22Rv1 (cell line): ENCODE data around the gene SETD2.

Experiments
- H3K27ac ChIP-seq: fragments of 450-650 bp; 2 replicates; pipeline ENCODE4 v1.5.1; 2017
- ZFX ChIP-seq: fragments of 450-650 bp; IDR thresholded peaks from 2 replicates; pipeline ENCODE4 v1.6.1; 2017; ENCODE audit warnings: antibody characterized with exemption, borderline replicate concordance
- TF ChIP-seq, protein P1 (sequence below): fragments of 450-650 bp; IDR thresholded peaks from 2 replicates; pipeline ENCODE4 v1.5.1; 2017; ENCODE audit warnings: mild to moderate bottlenecking

The SETD2 gene

DNA sequence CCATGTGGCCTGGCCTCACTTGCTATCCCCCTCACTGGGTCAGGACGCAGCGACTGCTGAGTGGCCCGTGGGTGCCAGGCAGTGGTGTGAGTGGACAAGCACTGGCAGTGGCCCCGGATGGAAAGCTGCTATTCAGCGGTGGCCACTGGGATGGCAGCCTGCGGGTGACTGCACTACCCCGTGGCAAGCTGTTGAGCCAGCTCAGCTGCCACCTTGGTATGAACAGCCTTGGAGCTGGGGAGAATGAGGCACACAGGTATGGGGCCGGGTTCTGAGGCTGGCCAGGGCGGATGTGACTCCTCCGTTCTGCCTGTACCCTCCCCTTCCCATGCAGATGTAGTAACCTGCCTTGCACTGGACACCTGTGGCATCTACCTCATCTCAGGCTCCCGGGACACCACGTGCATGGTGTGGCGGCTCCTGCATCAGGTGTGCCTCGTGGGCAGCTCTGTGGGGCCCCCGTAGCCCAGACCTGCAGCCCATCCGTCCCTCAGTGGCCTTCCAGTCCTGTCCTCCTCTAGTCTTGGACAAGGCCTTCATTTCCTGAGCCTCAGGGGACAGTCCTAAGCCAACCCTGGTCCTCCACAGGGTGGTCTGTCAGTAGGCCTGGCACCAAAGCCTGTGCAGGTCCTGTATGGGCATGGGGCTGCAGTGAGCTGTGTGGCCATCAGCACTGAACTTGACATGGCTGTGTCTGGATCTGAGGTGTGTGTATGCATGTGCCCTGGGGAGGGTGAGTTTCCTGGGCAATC, 156.3 kb downstream of the SETD2 start:
- no peak overlapping the region for H3K27ac ChIP-seq
- TF ChIP-seq, protein P1, sequence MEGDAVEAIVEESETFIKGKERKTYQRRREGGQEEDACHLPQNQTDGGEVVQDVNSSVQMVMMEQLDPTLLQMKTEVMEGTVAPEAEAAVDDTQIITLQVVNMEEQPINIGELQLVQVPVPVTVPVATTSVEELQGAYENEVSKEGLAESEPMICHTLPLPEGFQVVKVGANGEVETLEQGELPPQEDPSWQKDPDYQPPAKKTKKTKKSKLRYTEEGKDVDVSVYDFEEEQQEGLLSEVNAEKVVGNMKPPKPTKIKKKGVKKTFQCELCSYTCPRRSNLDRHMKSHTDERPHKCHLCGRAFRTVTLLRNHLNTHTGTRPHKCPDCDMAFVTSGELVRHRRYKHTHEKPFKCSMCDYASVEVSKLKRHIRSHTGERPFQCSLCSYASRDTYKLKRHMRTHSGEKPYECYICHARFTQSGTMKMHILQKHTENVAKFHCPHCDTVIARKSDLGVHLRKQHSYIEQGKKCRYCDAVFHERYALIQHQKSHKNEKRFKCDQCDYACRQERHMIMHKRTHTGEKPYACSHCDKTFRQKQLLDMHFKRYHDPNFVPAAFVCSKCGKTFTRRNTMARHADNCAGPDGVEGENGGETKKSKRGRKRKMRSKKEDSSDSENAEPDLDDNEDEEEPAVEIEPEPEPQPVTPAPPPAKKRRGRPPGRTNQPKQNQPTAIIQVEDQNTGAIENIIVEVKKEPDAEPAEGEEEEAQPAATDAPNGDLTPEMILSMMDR, result no peak
- no peak for TF ChIP-seq ZFX

DNA sequence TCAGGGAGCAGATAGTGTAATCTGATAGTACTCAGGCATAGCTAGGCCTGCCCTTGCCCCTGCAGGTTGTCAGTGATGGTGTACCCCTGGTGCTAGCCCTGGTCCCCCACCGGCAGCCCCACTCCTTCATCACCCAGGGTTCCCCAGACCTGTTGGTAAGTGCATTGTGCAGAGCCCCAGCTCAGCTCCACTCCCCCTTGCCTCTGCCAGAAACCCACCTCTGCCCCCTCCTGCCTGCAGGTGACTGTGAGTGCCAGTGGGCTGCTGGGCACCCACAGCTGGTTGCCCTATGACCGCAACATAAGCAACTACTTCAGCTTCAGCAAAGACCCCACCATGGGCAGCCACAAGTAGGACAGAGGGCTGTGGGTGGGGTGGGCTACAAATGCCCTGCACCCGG, 156.9 kb downstream of the SETD2 start:
- TF ChIP-seq, protein P1, result no peak
- no peak for TF ChIP-seq ZFX
- no peak overlapping the region for H3K27ac ChIP-seq

DNA sequence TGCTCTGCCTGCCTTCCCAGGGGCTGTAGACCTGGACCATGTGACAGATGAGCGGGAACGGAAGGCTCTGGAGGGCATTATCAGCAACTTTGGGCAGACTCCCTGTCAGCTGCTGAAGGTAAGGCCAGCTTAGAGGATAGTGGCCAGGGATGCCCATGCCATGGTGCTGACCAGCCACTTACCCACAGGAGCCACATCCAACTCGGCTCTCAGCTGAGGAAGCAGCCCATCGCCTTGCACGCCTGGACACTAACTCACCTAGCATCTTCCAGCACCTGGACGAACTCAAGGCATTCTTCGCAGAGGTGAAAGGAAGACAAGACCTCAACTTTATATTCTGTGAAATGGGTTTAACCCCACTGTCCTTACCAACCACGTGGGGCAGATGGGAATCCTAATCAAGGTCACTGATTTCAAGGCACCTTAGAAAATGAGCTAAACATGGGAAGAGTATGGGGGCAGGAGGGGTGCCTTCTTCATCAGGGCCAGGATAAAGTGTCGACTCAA, 157.7 kb downstream of the SETD2 start:
- H3K27ac ChIP-seq, result no peak overlapping the region
- no peak for TF ChIP-seq ZFX
- TF ChIP-seq, protein P1, result no peak

DNA sequence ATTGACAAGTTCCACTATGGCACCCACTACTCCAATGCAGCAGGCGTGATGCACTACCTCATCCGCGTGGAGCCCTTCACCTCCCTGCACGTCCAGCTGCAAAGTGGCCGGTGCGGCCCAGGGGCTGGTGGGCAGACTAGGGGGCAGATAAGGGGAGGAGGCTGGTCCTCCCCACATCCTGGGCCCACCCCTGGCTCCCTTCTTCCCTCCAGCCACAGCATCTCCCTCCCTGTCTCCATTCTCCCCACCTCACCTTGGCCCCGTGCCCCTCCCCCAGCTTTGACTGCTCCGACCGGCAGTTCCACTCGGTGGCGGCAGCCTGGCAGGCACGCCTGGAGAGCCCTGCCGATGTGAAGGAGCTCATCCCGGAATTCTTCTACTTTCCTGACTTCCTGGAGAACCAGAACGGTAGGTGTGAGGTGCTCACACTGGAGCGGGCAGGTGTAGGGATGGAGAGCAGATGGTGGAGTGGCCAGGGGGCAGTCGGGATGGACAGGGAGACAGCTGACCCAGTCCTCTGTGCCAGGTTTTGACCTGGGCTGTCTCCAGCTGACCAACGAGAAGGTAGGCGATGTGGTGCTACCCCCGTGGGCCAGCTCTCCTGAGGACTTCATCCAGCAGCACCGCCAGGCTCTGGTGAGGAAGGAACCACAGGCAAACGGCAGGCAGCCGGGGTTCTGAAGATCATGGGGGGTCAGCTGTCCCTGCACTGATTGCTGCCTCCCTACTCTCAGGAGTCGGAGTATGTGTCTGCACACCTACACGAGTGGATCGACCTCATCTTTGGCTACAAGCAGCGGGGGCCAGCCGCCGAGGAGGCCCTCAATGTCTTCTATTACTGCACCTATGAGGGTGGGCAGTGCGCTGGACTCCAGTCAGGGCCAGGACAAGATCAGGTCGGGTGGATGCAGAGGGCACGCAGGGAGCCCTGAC, 158.4 kb downstream of the SETD2 start:
- no peak overlapping the region for H3K27ac ChIP-seq
- TF ChIP-seq, protein P1, result no peak
- no peak for TF ChIP-seq ZFX

DNA sequence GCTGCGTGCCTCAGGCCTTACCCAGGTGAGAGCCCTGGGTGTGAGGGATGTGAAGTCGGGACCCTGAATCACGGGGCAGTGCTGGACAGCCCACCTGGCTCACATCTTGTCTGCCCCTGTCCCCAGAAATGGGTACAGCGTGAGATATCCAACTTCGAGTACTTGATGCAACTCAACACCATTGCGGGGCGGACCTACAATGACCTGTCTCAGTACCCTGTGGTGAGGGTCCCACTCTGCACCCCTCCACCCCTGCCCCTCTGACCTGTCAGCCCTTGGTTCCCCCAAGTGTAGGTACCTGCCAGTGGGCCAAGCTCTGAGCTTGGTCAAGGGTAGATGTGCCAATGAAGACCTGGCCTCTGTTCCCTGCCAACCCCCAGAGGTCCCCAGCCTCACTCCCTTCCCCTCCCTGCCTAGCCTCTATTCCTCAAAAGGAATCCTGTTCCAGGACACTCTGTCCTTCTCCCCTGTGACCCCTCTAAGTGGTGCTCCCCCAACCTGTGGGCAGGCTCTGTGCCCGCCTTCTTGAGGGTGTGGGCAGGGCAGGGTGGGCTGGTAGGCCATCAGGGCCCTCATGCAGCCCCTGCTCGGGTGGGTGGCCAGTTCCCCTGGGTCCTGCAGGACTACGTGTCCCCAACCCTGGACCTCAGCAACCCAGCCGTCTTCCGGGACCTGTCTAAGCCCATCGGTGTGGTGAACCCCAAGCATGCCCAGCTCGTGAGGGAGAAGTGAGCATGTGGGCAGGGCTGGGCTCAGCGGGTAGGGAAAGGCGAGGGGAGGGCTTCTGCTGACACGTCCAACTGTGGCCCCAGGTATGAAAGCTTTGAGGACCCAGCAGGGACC, 159.3 kb downstream of the SETD2 start:
- TF ChIP-seq ZFX, result no peak
- TF ChIP-seq, protein P1, result no peak

DNA sequence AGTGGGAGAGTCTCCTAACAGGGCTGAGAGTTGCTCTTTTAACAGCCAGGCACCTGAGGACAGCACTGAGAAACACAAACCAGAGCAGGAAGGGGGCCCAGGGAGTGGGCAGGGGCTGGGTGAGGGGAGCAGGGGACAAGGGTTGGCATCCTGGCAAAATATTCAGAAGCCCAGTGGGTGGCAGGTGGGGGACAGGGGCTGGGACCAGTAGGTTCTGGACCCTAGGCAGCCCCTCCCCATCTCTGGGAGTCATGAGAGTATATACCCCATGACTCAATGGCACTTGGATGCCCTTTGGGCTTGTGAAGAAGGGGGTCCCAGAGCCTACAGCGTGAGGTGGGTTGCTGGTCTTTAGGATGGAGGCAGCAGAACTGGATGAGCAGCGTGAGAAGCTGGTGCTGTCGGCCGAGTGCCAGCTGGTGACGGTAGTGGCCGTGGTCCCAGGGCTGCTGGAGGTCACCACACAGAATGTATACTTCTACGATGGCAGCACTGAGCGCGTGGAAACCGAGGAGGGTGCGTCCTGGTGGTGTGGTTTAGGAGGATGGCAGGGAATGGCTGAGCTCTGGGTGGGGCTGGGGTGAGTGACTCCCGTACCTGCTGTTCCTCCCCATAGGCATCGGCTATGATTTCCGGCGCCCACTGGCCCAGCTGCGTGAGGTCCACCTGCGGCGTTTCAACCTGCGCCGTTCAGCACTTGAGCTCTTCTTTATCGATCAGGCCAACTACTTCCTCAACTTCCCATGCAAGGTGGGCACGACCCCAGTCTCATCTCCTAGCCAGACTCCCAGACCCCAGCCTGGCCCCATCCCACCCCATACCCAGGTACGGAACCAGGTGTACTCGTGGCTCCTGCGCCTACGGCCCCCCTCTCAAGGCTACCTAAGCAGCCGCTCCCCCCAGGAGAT, 160.2 kb downstream of the SETD2 start:
- H3K27ac ChIP-seq, result no peak overlapping the region
- TF ChIP-seq, protein P1, result no peak
- no peak for TF ChIP-seq ZFX

More for the DNA sequence above, 159.3 kb downstream of the SETD2 start:
- H3K27ac ChIP-seq, result no peak overlapping the region
